Measurements from ENCODE around the gene CCDC197.

The CCDC197 gene

DNA sequence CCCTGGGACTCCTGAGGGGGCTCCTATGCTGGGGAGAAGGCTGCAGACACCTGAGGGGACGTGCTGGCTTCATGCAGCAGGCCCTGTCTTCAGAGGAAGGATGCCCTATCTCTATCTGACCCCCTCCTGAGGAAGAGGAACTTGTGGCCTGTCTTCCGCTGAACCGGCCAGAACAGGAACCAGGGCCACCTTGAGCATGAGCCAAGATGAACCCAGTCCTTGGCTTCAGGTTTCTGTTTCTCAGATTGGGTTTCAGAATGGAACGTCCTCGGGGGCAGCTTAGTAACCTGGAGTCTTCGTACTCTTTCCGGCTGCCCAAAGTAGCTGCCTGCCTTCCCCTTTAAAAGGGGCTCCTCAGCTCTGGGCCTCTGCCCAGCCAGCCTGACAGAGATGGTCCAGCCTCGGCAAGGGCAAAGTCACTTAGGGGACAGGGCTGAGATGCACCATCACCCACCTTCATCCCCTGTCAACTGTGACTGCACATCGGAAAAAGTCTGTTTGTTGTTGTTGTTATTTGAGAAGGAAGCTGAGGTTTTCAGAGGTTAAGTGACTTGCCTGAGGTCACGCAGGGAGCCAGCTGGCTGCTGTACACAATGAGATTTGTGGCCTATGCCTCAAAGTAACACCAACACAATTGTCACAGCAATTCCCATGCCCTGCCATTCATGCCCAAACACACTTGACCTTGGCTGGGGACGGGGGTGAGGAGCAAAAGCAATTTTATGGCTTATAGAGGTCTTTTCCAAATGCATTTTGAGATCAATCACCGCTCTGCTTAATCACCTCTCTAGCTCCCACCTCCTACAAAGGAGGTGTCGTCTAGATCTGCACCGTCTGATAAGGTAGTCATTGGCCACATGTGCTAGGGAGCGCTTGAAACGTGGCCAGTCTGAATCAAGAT, 34.1 kb upstream of the CCDC197 start:
- no peak for DNase-seq

GRCh38 chr14:93963692-93964091, 33.4 kb upstream of the CCDC197 start:
- DNase-seq: no peak

DNA sequence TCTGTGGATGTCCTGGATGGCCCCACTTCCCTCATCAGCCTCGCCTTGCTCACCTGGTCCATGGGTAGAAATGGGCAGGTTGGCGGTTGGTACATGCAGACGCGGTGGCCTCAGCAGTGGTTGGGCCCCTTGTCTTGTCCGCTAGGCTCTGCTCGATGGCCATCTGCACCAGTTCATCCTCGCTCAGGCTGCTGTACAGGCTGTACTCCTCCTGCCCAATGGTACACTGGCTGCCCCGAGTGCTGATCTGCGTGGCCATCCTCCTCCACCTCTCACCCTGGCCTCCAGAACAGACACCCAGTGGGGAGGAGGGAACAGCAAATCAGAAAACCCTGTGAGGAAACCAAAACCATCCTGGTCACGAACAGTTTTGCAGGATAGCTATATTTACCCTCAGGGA, 32.8 kb upstream of the CCDC197 start:
- DNase-seq: no peak

GRCh38 chr14:93964820-93965286, 32.2 kb upstream of the CCDC197 start:
- no peak for DNase-seq

GRCh38 chr14:93965287-93965821, 31.7 kb upstream of the CCDC197 start:
- no peak for DNase-seq

GRCh38 chr14:93965946-93966474, 31.1 kb upstream of the CCDC197 start:
- DNase-seq: no peak

- no peak for DNase-seq
Measured at GRCh38 chr14:93967637-93968250, 29.4 kb upstream of the CCDC197 start.

- DNase-seq: no peak
Measured at GRCh38 chr14:93969082-93969828, 27.8 kb upstream of the CCDC197 start.

DNA sequence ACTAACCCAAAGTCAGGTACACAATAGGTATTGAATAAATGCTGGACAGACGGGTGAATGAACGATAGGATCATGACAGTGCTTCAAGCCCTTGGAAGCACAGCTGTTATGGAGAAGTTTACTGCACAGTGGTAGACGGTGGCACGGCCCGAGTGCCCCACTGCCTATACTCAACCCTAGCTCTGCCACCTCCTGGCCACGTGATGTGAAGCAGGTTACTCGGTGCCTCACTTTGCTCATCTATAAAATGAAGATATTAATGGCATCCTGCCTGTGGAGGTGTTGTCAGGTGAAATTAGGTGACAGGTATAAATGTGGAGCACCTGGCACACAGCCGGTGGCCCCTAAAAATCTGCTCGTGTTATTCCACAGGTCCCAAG, 26.5 kb upstream of the CCDC197 start:
- peak; percentile 59 for DNase-seq

GRCh38 chr14:93970965-93971634, 26.0 kb upstream of the CCDC197 start:
- no peak for DNase-seq

- DNase-seq: no peak
Measured at GRCh38 chr14:93971635-93972027, 25.5 kb upstream of the CCDC197 start.

GRCh38 chr14:93972618-93973205, 24.4 kb upstream of the CCDC197 start:
- DNase-seq: no peak

DNA sequence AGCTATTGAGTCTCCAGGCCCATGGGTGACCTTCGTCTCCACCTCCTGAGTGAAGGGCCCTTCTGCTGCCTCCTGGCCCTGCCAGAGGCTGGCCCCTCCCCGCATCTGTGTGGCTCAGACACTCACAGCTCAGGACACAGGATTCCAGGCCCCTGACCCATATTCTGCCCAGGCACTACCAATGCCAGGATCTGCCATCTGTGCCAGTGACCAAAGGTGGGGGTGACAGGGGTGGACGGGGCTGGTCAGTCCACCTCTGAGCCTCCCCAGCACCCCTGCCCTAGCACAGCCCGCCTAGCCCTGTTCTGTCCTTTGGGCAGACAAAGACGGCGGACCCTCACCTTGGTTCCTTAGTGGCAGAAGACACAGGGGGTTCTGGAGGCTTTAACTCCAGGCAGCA, 23.5 kb upstream of the CCDC197 start:
- DNase-seq: no peak

DNA sequence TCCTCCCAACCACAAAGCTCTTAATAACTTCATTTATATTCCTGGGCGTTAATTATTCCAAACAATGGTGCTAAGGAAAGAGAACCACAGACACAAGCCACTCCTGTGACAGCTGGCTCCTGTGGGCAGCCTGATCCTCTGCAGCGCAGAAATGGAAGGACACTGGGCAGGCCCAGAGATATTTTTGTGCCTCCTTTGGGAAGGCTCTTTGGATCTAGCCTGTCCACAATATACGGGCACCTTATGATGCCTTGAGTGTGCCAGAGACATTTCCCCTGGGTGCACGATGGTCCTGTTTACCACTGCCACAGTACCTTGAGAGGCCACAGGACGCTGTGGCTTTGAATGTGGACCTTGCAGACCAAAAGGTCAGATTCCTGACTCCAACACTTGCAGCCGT, 22.8 kb upstream of the CCDC197 start:
- DNase-seq: no peak

DNA sequence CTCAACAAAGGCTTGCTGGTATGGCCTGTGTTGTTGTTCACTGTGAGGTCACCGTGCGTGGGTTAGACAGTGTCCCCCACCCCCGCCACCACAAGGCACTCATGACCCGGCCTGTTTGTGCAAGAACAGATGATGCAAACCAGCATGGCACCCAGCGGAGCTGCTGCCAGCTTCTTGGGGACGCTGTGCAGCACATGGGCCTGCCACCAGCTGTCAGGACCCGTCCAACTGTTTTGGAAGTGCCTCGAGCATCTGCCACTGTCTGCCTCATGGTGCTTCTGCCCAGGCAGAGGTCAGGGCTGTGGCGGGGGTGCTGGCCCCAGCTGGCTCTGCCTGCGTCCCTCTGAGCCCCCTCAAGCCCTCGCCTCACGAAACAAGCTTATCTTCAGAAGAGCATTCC, 22.3 kb upstream of the CCDC197 start:
- DNase-seq: no peak

DNA sequence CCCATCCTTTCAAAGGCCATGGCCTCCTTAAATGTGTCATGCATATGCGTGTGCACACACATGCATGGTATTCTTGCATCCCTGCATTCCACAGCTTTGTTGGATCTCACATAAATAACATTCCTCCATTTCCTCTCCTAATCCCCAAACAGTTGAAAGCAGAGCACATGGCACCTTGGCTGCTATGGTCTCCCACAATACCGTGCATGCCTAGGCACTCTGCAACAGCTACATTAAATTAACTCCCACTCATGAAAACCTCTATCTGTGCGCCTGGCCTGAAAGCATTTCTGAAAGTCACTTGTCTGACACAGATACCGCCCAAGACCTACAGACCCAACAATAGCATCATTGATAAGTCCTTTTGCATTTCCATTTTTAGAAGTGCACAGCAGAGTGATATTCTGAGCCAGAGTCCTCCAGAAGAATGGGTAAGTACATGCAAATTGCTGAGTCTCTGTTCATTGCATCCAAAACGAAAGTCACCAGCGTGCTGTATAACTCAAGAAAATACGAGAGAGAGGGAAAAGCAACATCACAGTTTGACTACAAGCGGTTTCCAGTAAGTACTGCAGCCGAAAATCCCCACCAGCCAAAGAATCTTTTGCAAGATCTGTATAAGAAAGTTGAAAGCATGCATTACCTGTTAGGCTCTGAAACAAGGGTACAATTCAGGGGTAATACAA, 21.2 kb upstream of the CCDC197 start:
- DNase-seq: no peak

GRCh38 chr14:93976477-93977057, 20.5 kb upstream of the CCDC197 start, which contains the start of gene ASB2:
Gene ASB2, minus strand, starts transcription at chr14:93976570. Its CDS starts 12,031 bp downstream, at chr14:93964539.
- no peak for DNase-seq

DNA sequence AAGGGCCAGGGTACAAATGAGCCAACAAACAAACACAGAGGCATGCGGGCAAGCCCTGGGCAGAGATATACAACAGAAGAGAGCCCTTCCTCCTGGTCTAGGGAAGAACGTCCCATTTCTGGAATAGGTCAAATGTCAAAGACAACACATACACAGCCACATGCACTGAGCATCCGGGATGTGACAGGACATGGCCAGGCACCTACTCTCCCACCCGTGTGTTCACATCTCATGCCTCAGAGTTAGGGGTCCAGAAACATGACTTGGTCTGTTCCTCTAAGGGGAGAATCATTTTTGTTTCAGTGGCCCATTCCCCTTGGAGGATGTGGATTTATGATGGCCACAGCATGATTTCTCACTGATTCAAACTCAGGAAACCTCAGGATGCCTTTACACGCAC, 19.9 kb upstream of the CCDC197 start:
- no peak for DNase-seq

GRCh38 chr14:93977790-93978581, 19.1 kb upstream of the CCDC197 start:
- peak; percentile 60 for DNase-seq

- no peak for DNase-seq
Measured at GRCh38 chr14:93978735-93979134, 18.4 kb upstream of the CCDC197 start.

Measured in activated T-cell treated with anti-CD3 and anti-CD28 coated beads for 4 hours (primary cell).